Diencephalon (tissue), 1 donor: Measurements from ENCODE around the gene SH3BGRL2. TPM values are rescaled to one million over a fixed set of nuclear protein-coding genes. Genes with fewer than 3 reads are reported as not detected.

ENCODE experiments used
- total RNA-seq: library from RNA; depleted of rRNA; stranded (reverse); fragments of >200 nt; gene quantifications from one replicate; pipeline ENCODE4 v1.2.3, GENCODE V29; 2014

Gene SH3BGRL2
- 44.3 TPM for total RNA-seq

DNA sequence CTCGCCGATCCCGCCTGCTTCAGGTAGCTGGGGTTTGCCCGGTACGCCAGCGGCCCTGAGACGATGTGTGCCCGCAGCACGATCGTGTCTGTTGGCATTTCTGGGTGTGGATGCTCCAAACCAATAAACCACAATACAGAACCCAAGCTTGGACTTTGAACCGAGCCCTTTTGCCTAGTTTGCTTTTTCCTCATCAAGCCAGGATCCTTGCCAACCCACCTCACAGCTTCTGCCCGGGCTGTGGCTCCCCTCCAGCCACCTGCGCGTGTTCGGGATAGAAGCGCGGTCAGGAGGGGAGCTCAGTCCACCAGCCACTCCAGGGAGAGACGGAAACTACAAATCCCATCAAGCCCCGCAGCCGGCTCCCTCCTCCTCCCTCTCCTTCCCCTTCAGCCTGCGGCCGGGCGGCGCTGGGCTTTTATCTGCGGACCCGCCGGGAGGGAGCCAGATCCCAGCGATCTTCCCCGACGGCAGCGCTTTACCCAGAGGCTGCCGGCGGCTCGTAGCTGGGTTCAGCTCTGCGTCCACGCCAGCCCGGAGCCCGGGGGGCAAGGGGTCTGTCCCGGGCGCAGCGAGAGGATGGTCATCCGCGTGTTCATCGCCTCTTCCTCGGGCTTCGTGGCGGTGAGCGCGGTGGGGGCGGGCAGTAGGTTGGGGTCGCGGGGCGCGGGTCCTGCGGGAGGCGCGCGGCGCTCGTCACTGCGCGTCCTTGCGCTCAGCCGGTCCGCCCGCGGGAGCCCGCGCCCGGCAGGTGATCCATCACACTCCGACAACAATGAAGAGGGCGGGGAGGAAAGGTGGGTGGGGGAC is at the start of gene SH3BGRL2:
SH3BGRL2 (plus strand) TSS at position 447 of the 810 bp plus-strand sequence; CDS start at position 580, 133 bp downstream.

Other genes with a start within 250 kb of the SH3BGRL2 start
- gene LCA5, start 93.9 kb upstream of the SH3BGRL2 start, total RNA-seq: 20.5 TPM